Keratinocyte (primary cell): ENCODE results near the gene ARID1B. TPM values are rescaled to one million over a fixed set of nuclear protein-coding genes. Genes with fewer than 3 reads are reported as not detected.

Source experiments
- DNase-seq: peaks from one replicate; pipeline ENCODE4 v3.0.0-alpha.2; 2011; ENCODE audit warnings: low read depth, missing footprints, low spot score
- FAIRE-seq: peaks from 2 replicates; lab custom pipeline; 2011; peaks lifted over from hg19 to GRCh38; lab: Jason Lieb, UNC
- H2AFZ ChIP-seq: 2 replicates; pipeline ENCODE4 v1.6.0; 2012; ENCODE audit warnings: low read length, control low read depth, inconsistent platforms; ENCODE audit not compliant: control insufficient read depth
- H3K27ac ChIP-seq: 2 replicates; pipeline ENCODE4 v1.5.1; 2011; ENCODE audit warnings: low read length; ENCODE audit not compliant: control insufficient read depth, insufficient read depth
- H3K27me3 ChIP-seq: 3 replicates; pipeline ENCODE4 v1.6.0; 2011; ENCODE audit warnings: low read length; ENCODE audit not compliant: control insufficient read depth, insufficient read depth; ENCODE audit errors: extremely low read depth
- H3K36me3 ChIP-seq, 2 experiments: 2 replicates in 1 of 2; 3 replicates in 1 of 2; pipeline ENCODE4 v1.5.1; 2011; ENCODE audit warnings: low read length in 2 of 2, mild to moderate bottlenecking in 1 of 2; ENCODE audit not compliant: control insufficient read depth in 2 of 2, insufficient read depth in 2 of 2; ENCODE audit errors: extremely low read depth in 1 of 2
- H3K4me1 ChIP-seq: 3 replicates; pipeline ENCODE4 v1.5.1; 2011; ENCODE audit warnings: low read length; ENCODE audit not compliant: control insufficient read depth, insufficient read depth; ENCODE audit errors: extremely low read depth
- H3K4me2 ChIP-seq: 3 replicates; pipeline ENCODE4 v1.6.0; 2011; ENCODE audit warnings: low read depth, low read length; ENCODE audit not compliant: control insufficient read depth, insufficient read depth; ENCODE audit errors: extremely low read depth
- H3K4me3 ChIP-seq, 3 experiments: fragments of 200-600 bp in 1 of 3; sonication (generic) in 1 of 3; 2 replicates in 2 of 3; 3 replicates in 1 of 3; pipeline ENCODE4 v1.5.1; 2011 to 2016; ENCODE audit warnings: low read length in 3 of 3, mild to moderate bottlenecking in 3 of 3, control low read depth in 2 of 3, inconsistent platforms in 1 of 3, low read depth in 1 of 3, mixed read lengths in 1 of 3, mixed run types in 1 of 3, moderate library complexity in 1 of 3; ENCODE audit not compliant: control insufficient read depth in 2 of 3, insufficient read depth in 2 of 3; ENCODE audit errors: extremely low read depth in 1 of 3
- H3K79me2 ChIP-seq: 2 replicates; pipeline ENCODE4 v1.6.0; 2012; ENCODE audit warnings: low read length; ENCODE audit not compliant: control insufficient read depth, insufficient read depth
- H3K9ac ChIP-seq: 3 replicates; pipeline ENCODE4 v1.6.0; 2011; ENCODE audit warnings: low read length; ENCODE audit not compliant: control insufficient read depth, insufficient read depth; ENCODE audit errors: extremely low read depth
- H3K9me1 ChIP-seq: 3 replicates; pipeline ENCODE4 v1.6.0; 2011; ENCODE audit warnings: low read length; ENCODE audit not compliant: control insufficient read depth, insufficient read depth; ENCODE audit errors: extremely low read depth
- H3K9me3 ChIP-seq: 2 replicates; pipeline ENCODE4 v1.5.1; 2012; ENCODE audit warnings: low read depth, low read length; ENCODE audit not compliant: control insufficient read depth
- H4K20me1 ChIP-seq: 3 replicates; pipeline ENCODE4 v1.6.0; 2011; ENCODE audit warnings: low read length; ENCODE audit not compliant: control insufficient read depth, insufficient read depth; ENCODE audit errors: extremely low read depth
- EZH2 ChIP-seq: IDR thresholded peaks from one replicate; pipeline ENCODE4 v1.6.1; 2012; ENCODE audit warnings: inconsistent platforms, mild to moderate bottlenecking, low read length, moderate library complexity
- dilution Hi-C: fragments of 300-500 bp; cut with MboI; formaldehyde crosslinking; loops from one replicate; pipeline ENCODE4 v1.7.0; 2020; ENCODE audit warnings: low sequenced_read_pairs; ENCODE audit not compliant: extremely low pct_ligation_motif_present
- polyA plus RNA-seq, 5 experiments: library from polyadenylated mRNA; depleted of rRNA in 3 of 5; stranded (reverse) in 3 of 5; stranded (forward) in 1 of 5; unstranded in 1 of 5; fragments of >200 nt; gene quantifications; 1 replicate in 1 of 5; 2 replicates in 3 of 5; 3 replicates in 1 of 5; pipeline versions ENCODE4 v1.2.1 to v1.2.3, GENCODE V29; 2011 to 2012; ENCODE audit warnings: missing spikeins in 2 of 5, low read depth in 1 of 5, low replicate concordance in 1 of 5
- TF ChIP-seq, protein P1 (sequence below), 3 experiments: IDR thresholded peaks in 1 of 3; conservative IDR thresholded peaks in 1 of 3; optimal IDR thresholded peaks in 1 of 3; 2 replicates in 2 of 3; 3 replicates in 1 of 3; pipeline versions ENCODE3 to v1.5.1; 2011; ENCODE audit warnings: low read length in 3 of 3, mild to moderate bottlenecking in 3 of 3, moderate library complexity in 2 of 3, control low read depth in 1 of 3, inconsistent platforms in 1 of 3; ENCODE audit not compliant: insufficient read depth in 2 of 3; ENCODE audit errors: extremely low read depth in 1 of 3

Gene ARID1B
- polyA plus RNA-seq, 1 donor (not counting 4 experiments of a cell fraction or from before 2014, with no cell fraction given): 14.9 TPM

DNA sequence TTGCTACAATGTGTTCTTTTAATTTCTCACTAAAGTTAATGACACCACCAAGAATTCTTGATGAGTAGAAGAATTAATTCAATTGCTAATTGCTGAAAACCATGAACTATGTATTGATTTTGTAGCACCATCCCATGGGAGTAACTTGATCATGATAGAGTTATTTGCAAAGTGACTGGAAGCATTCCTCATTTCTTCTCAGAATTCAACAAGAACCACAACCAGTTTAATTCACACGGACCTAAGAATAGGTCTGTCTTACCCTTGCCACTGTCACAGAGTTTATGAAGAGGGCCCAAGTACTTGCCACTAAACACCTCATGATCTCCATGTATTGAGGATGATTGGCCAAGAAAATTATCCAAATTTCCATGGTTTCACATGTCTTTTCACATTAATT lies 324.0 kb downstream of the ARID1B start:
- no peaks in the 10 kb centered on the region for H3K9me1 ChIP-seq
- H2AFZ ChIP-seq: no peak overlapping the region
- H4K20me1 ChIP-seq: no peaks in the 10 kb centered on the region
- peaks cover 6% of the 10 kb centered on the region for H3K4me1 ChIP-seq
- TF ChIP-seq EZH2: no peak
- TF ChIP-seq, protein P1, sequence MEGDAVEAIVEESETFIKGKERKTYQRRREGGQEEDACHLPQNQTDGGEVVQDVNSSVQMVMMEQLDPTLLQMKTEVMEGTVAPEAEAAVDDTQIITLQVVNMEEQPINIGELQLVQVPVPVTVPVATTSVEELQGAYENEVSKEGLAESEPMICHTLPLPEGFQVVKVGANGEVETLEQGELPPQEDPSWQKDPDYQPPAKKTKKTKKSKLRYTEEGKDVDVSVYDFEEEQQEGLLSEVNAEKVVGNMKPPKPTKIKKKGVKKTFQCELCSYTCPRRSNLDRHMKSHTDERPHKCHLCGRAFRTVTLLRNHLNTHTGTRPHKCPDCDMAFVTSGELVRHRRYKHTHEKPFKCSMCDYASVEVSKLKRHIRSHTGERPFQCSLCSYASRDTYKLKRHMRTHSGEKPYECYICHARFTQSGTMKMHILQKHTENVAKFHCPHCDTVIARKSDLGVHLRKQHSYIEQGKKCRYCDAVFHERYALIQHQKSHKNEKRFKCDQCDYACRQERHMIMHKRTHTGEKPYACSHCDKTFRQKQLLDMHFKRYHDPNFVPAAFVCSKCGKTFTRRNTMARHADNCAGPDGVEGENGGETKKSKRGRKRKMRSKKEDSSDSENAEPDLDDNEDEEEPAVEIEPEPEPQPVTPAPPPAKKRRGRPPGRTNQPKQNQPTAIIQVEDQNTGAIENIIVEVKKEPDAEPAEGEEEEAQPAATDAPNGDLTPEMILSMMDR (optimal IDR thresholded peaks at IDR 0.05 in 1 of 3, IDR thresholded peaks at IDR 0.05 in 1 of 3, conservative IDR thresholded peaks at IDR 0.05 in 1 of 3; ENCODE audit: extremely low read depth in 1 of 3, insufficient read depth in 2 of 3, low read length in 3 of 3): no peak
- H3K9me3 ChIP-seq: no peaks in the 10 kb centered on the region
- no peak overlapping the region for H3K4me3 ChIP-seq
- H3K79me2 ChIP-seq: no peaks in the 10 kb centered on the region
- DNase-seq: no peak
- dilution Hi-C loops: no loop called here
- no peak overlapping the region for H3K4me2 ChIP-seq
- no peaks in the 10 kb centered on the region for H3K36me3 ChIP-seq
- no peaks in the 10 kb centered on the region for H3K27me3 ChIP-seq
- no peak overlapping the region for H3K27ac ChIP-seq
- no peak for FAIRE-seq
- no peak overlapping the region for H3K9ac ChIP-seq

GRCh38 chr6:157104803-157105202 lies 327.6 kb downstream of the ARID1B start:
- no peak for FAIRE-seq
- dilution Hi-C loops: no loop called here
- Histone ChIP-seq H3K36me3 (no peaks in the 10 kb centered on the region), H3K9me3 (no peaks in the 10 kb centered on the region), H3K4me1 (peaks cover 32% of the 10 kb centered on the region), H3K27ac (no peak overlapping the region), H4K20me1 (no peaks in the 10 kb centered on the region), H3K27me3 (no peaks in the 10 kb centered on the region), H3K4me2 (no peak overlapping the region), H3K79me2 (no peaks in the 10 kb centered on the region), H3K4me3 (no peak overlapping the region), H3K9me1 (no peaks in the 10 kb centered on the region), H3K9ac (no peak overlapping the region), H2AFZ (no peak overlapping the region)
- TF ChIP-seq, protein P1 (optimal IDR thresholded peaks at IDR 0.05 in 1 of 3, IDR thresholded peaks at IDR 0.05 in 1 of 3, conservative IDR thresholded peaks at IDR 0.05 in 1 of 3; ENCODE audit: extremely low read depth in 1 of 3, insufficient read depth in 2 of 3, low read length in 3 of 3): no peak
- TF ChIP-seq EZH2: no peak
- no peak for DNase-seq
